OCI-LY7 (cell line): Measurements from ENCODE around the gene JAK3.

Experiments used
- CTCF ChIP-seq: fragments of 200-600 bp; sonication (generic); conservative IDR thresholded peaks from 2 replicates; pipeline ENCODE4 v1.5.1; 2014; ENCODE audit warnings: mild to moderate bottlenecking, antibody characterized with exemption, low read length, moderate library complexity, mixed read lengths
- EZH2phosphoT487 ChIP-seq: fragments of 200-600 bp; sonication (generic); IDR thresholded peaks from 2 replicates; pipeline ENCODE4 v1.6.1; 2018; ENCODE audit warnings: low read depth, borderline replicate concordance, mild to moderate bottlenecking, mixed run types, antibody characterized with exemption, low read length, moderate library complexity, mixed read lengths

- TF ChIP-seq CTCF = no peak
- no peak for TF ChIP-seq EZH2phosphoT487
Observed at GRCh38 chr19:17788632-17789031, 59.1 kb downstream of the JAK3 start.
